8988T (cell line): Measurements from ENCODE around the gene NPY4R2.
"Not testable (repeated sequence)": the region's sequence is repeated elsewhere in the genome, so short reads cannot be mapped to it uniquely, and the experiment has no call there.

Experiments used
- DNase-seq: peaks from one replicate; pipeline ENCODE4 v3.0.0; 2011

Gene NPY4R2

DNA sequence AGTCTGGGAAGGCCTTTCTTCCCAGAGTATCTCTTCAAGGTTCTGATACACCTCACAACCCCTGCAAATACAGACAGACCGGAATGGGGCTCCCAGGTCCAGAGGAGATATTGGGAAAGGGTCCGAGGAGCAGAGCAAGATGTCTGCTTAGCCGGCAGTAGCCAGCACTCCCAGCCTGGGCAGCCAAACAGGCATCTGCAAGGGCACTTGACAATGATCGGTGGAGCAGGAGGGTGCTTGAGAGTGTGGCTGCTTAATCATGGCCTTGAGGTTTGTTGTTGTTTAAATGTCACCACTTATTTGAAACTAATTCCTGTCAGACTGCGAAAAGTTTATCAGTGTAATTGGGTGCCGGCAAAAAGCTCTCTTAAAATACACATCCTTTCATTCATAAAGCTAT lies 15.0 kb downstream of the NPY4R2 start:
- DNase-seq, result not testable (repeated sequence)

DNA sequence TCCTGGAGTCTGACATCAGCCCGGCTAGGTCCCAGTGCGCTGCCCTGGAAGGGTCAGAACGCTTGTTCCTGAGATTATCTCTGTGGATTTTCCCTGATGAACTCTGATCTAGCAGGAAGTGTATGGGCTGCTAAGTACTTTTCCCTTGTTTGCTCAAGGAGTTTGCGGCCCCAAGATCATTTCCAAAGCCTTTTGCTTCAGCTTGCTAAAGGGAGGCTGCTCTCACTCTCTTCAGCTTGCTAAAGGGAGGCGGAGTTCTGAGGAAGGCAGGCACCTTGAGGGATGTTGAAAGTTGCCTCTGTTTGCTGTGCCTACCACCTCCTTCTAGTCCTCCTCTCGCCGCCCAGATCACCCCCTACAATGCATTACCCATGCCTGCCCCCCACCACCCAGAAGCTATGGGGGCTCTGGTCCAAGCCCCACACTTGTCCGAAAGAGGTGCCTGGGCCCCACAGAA lies 18.3 kb downstream of the NPY4R2 start:
- not testable (repeated sequence) for DNase-seq

DNA sequence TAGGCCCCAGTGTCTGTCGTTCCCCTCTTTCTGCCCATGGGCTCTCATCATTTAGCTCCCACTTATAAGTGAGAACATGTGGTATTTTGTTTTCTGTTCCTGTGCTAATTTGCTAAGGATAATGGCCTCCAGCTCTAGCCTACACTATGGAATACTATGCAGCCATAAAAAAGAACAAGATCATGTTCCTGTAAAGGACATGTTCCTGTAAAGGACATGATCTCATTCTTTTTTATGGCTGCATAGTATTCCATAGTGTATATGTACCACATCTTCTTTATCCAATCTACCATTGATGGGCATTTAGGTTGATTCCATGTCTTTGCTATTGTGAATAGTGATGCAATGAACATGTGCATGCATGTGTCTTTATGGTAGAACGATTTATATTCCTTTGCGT lies 19.2 kb downstream of the NPY4R2 start:
- DNase-seq, result not testable (repeated sequence)

DNA sequence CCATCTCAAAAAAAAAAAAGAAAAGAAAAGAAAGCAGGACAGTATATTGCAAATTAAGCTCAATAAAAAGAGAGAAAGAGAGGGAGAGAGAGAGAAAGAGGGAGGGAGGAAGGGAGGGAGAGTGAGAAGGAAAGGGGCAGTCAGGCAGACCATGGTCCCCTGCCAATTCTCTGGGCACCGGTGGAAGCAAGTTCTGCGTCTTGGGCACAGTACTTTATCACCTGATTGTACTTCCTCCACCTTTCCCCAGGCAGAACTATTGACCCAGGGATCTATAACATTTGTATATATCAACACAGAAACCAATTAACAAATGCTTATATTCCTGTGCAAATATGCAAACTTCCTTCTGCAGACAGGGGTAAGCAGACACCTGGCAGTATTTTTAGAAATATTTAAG lies 22.4 kb downstream of the NPY4R2 start:
- DNase-seq, result not testable (repeated sequence)

DNA sequence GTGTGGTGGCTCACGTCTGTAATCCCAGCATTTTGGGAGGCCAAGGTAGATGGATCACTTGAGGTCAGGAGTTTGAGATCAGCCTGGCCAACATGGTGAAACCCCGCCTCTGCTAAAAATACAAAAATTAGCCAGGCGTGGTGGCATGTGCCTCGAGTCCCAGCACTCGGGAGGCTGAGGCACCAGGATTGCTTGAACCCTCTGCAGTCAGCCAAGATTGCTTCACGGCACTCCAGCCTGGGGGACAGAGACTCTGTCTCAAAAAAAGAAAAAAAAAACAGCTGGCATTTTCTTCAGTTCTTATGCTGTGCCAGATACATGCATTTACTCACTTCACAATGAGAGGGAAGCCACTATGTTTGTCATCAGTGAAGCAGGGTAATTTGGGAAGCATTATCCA lies 22.9 kb downstream of the NPY4R2 start:
- not testable (repeated sequence) for DNase-seq

DNA sequence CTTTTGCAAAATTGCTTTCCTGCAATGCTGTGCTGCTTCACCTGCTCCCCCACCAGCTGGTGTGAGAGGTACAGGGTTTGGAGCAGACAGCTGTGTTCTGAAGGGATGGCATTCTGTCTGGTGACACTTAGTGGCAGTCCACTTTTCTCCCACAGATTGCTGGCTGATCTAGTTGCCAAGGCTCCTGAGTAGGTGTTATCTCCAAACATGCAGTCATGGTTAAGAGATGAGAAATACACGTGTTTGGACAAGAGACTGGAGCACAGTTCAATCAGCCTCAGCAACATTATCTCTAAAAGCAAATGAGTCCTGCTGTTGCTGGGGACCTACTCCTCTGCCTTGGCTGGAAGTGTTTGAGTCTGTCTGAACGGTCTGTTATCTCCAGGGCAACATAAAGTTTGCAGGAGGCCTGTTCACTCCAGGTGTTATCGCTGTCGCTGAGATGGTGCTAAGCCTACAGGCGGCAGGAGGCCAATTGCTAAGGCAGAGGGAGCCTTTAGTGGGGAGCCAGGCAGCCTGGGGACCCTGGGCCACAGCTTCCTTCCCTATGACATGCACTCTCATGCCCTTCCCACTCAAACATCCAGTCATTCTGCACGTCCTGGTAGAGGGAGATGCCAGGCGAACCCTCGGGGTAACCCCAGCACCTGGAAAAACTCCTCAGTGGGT lies 24.0 kb downstream of the NPY4R2 start:
- DNase-seq, result not testable (repeated sequence)

DNA sequence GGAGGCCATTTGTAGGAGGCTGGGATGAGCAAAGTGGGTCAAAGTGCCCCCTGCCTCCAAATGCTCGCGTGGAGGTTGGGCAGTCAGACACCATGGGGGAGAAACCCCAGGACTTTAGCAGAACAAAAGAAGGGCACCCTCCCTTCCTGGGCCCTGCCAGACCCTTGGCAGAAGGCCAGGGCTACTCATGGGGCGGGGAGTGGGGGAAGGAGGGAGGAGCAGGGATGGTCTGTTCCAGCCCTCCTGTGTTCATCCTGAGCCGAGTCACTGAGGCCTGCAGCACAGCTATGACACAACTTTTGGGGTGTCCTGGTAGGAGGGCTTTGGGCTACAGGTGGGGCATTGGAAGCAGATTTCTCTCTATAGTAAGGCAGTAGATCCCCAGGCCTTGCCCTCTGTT lies 24.9 kb downstream of the NPY4R2 start:
- not testable (repeated sequence) for DNase-seq

DNA sequence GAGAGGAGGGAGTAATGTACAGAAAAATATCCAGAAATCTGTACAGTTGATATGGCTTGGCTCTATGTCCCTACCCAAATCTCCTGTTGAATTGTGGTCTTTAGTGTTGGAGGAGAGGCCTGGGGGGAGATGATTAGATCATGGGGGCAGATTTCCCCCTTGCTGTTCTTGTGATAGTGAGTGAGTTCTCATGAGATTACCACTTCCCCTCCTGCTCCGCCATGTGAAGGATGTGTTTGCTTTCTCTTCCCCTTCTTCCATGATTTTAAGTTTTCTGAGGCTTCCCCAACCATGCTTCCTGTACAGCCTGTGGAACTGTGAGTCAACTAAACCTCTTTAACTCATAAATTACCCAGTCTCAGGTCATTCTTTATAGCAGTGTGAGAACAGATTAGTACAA lies 29.0 kb downstream of the NPY4R2 start:
- DNase-seq, result not testable (repeated sequence)

DNA sequence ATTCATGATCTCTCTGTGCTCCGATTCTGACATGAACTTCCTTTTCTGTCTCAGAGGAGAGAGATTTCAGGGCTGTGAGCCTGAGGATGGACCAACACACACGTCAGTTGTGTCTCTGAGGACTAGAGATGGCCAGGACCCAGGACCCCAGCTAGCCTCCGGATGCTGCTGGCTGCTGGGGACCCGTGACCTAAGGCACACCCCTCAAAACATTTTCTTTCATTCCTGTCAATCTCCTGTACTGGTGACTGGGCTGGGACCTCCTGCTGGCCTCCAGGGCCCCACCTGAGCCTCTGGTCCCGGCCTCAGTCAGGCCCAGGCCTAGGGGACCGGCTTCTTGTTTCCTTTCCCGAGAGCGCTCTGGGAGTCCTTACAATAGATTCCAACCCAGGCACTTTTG lies 38.7 kb downstream of the NPY4R2 start:
- DNase-seq, result not testable (repeated sequence)

DNA sequence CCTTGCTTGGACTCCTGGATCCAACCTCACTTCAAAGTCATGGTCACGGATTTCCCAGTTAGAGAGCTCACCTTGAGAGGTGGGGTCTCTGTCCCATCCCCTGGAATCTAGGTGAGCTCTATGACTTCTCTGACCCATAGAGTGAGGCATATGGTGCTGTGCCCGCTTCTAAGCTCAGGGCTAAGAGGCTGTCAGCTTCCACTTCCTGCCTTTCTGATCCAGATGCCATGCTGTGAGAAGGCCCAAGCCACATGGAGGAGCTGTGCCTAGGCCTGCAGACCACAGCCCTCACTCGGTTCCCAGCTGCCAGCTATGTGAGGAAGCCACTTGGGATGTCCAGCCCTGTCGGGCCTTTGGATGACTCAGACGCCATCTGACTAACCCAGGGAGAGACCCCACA lies 41.2 kb downstream of the NPY4R2 start:
- DNase-seq, result not testable (repeated sequence)

DNA sequence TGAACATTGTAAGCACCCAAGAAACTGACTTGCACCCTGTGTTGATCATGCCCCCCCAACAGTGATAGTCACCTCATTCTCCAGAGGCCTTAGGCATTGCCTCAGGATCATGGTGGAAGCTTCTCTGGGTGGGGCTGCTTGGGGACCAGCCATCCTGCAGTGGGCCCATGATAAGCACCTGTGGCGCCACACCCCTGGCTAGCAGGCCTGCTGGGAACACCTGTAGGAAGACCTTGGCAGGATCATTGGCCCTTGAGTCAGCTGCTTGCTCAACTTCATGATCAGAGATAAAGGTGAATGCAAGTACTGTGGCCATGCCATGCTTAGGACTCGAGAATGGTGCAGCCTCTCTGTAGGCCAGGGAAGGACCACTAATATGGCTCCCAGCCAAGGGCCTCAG lies 42.2 kb downstream of the NPY4R2 start:
- DNase-seq, result not testable (repeated sequence)

DNA sequence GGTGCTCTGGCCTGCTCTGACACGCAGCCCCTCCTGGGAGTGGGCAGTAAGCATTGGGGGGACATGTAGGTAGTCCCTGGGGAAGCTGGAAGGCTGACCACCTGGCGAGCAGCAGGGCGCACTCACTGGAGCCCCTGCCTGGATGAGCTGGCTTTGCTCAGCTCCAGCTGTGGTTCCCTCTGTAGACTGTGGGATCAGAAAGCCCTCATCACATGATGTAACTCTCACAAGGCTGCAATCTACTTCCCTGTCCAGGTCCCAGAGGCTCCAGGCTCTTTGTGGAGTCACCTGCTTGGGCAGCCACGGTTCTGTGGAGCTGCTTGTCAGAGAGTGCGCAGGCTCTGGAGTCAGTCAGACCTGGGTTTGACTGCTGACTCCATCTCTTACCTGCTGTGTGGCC lies 44.3 kb downstream of the NPY4R2 start:
- DNase-seq, result not testable (repeated sequence)

DNA sequence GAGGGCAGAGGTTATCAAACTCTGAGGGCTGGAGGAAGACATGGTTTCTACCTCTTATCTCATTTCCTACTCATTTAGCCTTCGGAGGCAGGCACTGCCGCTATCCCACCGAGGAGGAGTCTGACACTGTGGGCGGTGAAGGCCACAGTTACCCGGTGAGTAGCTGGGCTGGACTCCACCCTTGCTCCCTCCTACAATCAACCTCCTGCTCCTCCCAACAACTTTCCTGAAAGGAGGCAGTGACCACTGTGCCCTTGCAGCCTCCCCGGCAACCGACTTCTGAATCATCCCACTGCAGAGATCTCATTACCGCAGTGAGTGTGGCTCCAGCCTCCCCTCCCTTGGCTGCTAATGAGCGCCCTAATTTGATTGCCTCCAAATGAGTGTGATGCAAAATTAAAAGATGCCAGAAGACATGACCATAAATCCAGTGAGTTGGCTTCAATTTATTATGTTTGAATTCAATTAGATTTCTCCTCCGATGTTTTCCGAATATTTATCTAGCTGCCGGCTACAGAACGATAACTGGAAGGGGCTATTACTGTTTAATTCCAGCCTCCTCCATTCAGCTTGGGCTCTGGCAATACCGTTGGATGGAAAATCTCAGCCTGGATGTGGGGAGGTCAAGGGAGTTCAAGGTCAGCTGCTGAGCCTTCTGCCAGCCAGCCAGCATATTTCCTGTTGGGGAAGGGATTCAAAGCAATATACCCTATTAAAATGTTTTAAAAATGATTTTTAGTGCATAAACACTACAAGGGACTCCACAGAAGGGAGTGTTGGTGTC lies 46.0 kb downstream of the NPY4R2 start:
- DNase-seq, result not testable (repeated sequence)

DNA sequence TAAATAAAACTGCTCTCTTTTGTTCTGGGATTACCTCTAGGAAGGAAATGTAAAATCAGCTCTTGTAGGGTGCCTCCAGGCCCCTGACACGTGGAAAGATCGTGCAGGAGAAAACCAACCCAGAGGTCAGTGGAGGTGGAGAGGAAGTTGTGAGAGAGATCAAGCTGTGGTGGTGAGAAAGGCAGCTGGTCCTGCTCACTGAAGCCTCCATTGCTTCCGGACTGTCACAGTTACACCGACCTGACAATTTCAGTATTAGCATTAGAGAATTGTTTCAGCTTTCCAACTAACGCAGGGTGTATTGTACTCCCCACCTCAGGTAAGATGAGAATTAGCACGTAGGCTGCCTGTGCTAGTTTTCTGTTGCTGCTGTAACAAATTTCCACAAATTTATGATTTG lies 50.5 kb downstream of the NPY4R2 start:
- DNase-seq, result not testable (repeated sequence)

DNA sequence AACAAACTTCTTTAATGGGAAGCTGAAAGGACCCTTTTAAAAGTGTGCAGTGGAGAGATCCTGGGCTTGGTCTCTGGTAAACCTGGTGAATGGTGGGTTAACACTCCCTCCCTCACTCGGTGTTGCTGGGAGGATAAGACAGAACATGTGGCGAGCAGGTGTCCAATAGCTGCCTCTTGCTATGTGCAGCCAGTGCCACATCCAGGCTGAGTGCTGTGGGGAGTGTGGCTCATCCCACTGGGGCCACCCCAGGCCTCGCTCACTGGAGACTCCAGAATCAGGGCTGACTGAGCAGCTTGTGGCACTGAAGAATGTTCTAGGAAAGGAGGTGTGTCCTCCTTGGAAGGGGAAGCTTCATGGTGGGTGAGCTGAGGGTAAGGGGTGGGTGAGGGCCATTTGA lies 51.6 kb downstream of the NPY4R2 start:
- not testable (repeated sequence) for DNase-seq

DNA sequence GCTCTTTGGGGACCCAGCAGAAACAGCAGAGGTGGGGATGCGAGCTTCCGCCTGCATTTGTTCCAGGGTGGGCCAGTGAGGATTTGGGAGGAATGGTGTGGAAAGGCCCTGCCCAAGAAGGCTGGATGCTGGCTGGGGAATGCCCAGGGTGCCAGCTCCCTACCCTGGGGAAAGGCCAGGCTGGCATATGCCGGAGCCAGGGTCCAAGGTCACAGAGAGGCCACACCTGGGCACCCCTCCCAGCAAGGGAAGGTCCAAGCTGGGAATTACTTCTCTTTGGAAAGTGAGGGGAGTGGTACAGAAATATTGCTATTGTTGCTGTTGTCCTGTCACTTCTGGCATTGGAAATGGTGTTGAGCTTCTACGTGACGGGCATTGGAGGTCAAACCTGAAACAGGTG lies 53.1 kb downstream of the NPY4R2 start:
- DNase-seq, result not testable (repeated sequence)

DNA sequence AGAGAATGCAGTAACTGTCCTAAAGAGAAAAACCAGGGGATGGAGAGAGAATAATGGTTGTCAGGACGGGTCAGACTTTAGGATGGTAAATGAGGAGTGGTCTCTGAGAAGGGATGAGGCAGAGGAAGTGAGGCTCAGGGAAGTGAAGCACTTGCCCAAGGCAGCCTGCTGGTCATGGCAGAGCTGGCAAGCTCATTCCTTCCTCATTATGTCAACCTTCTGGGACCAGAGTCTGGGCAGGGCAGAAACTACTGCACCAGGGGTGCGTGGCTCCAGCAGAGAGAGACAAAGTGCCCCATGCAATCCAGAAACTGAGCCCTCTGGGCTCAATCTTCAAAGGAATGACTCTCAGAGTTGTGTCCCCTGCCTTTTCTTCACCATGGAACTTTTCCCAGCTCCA lies 53.6 kb downstream of the NPY4R2 start:
- not testable (repeated sequence) for DNase-seq
